Gastrocnemius medialis (tissue), 4 donors: ENCODE data around the gene PDE10A.

Source experiments
- CTCF ChIP-seq, 5 experiments: fragments of 450-650 bp in 3 of 5; fragments of 200-600 bp in 2 of 5; sonication (generic) in 2 of 5; IDR thresholded peaks in 4 of 5; conservative IDR thresholded peaks in 1 of 5; 1 replicate in 4 of 5; 2 replicates in 1 of 5; pipeline ENCODE4 v1.5.1; 2016 to 2019; ENCODE audit warnings: antibody characterized with exemption in 5 of 5, mild to moderate bottlenecking in 3 of 5, moderate library complexity in 3 of 5
- POLR2A ChIP-seq, 2 donors: fragments of 450-650 bp; IDR thresholded peaks; one replicate each; pipeline ENCODE4 v1.6.1; 2017; ENCODE audit warnings: antibody characterized with exemption in 2 of 2, mild to moderate bottlenecking in 2 of 2, moderate library complexity in 2 of 2

- TF ChIP-seq CTCF (IDR thresholded peaks at IDR 0.05 in 4 of 5, conservative IDR thresholded peaks at IDR 0.05 in 1 of 5) = no peak
- no peak for TF ChIP-seq POLR2A (IDR thresholded peaks at IDR 0.05)
These were observed 353.9 kb downstream of the PDE10A start, which contains the start of gene C6orf118 for GRCh38 chr6:165308926-165309731.
